GM18519 (cell line): ENCODE data around the gene JPT2.
"Not testable (repeated sequence)": the region's sequence is repeated elsewhere in the genome, so short reads cannot be mapped to it uniquely, and the experiment has no call there.

Experiments used
- ATAC-seq: cut with Tn5 transposase; IDR thresholded peaks from one replicate; pipeline ENCODE4 v1.9.1; 2021; ENCODE audit warnings: mild to moderate bottlenecking, moderate library complexity; ENCODE audit not compliant: unreplicated experiment, low FRiP score

Gene JPT2

DNA sequence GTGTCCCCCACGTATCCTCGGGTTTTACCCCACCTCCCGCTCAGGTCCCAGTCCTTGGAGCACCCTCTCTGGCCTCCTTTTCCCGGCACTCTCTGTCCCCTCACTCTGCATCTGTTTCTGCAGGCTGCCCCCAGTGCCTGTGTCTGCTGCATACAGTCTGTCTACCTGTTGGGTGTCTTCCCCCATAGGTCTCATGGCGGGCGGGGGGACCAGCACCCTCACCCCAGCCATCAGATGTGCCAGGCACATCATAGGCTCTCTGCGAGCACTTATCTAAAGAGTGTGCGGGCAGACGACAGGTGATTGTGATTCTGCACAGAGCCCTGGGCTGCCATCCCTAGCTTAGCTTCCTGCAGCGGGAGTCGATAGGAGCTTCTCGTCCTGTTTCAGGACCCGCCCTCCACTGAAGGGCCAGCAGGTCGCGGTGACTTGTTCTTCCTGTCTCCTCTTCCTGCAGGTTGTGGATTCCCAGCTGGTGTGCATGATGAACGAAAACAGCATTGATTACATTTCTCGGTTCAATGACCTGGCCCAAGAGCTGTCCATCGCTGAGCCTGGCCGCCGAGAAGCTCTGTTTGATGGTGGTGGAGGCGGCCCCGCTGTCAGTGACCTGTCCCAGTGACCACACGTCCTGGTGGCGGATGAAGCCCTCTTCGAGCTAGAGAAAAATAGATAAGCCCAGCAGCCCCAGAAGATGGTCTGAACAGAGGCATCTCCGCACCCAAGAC lies 4.5 kb upstream of the JPT2 start:
- no peak for ATAC-seq

GRCh38 chr16:1674306-1674705 lies 3.8 kb upstream of the JPT2 start:
- no peak for ATAC-seq

- no peak for ATAC-seq
Observed at GRCh38 chr16:1674751-1675664, 3.1 kb upstream of the JPT2 start.

DNA sequence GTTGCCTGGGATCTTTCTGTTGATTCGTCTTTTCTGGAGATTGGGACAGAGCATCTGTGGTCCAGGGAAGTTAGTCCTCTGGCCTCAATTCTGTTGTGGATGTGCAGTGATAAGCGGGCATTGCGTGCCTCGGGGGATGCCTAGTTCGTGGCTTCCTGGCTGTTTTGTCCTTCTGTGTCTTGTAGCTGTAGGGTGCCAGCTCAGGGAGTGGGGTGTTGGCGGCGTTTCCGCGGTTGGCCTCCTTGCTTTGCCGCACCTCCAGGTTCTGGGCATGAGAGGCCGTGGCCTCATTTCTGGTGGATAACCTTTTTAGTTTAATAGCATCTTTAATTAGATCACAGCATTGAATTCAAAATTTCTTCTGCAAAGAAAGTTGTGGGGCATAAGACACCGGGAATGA lies 1.4 kb upstream of the JPT2 start:
- no peak for ATAC-seq

GRCh38 chr16:1677339-1677738 lies 740 bp upstream of the JPT2 start:
- no peak for ATAC-seq

DNA sequence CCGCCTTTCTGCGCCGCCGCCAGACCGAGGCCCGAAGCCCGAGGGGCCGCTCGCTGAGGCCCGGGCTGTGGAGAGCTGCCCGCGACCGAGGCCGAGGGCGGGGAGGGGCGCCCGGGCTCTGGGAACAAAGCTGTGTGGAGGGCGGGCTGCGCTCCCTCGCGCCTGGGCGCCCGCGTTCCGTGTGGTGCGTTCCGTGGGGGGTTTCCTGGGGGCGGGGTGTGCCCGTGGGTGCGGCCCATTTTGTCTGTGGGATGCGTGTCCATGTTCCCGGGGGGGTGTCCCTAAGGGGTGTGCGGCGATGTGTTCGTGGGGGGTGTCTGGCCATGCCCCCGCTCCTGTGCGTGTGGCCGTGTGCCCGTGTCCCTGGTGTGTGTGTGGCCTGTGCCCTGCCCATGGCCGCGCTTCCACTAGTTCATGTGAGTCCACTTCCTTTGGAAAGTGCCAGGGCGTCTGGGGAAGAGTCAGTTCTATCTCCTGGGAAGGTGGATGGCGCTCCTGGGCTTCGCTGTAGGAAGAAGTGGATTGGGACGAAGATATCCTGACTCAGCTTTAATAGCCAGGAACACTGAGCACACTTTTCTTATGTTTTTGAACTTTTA lies 520 bp downstream of the JPT2 start:
- no peak for ATAC-seq

- no peak for ATAC-seq
Observed at GRCh38 chr16:1680361-1680760, 2.3 kb downstream of the JPT2 start.

DNA sequence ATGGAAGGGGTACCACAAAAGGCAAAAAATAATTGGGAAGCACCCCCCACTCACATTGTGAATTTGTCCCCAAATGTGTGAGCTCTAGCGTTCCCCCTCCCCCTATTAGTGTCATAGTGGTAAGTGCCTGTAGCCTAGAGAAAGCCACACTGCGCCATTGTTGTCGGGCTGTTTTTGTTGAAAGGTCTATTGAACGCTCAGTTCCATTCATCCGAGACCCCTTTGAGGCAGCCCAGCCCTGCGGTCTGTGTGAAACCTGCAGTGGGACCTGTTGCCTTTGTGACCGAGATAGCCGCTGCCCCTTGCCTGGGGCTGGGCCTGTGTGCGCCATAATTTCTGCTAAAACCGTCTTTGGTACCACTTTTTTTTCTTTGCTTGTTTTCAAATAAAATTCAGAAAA lies 3.0 kb downstream of the JPT2 start:
- no peak for ATAC-seq

- ATAC-seq, result no peak
Observed at GRCh38 chr16:1687427-1688316, 9.6 kb downstream of the JPT2 start.

DNA sequence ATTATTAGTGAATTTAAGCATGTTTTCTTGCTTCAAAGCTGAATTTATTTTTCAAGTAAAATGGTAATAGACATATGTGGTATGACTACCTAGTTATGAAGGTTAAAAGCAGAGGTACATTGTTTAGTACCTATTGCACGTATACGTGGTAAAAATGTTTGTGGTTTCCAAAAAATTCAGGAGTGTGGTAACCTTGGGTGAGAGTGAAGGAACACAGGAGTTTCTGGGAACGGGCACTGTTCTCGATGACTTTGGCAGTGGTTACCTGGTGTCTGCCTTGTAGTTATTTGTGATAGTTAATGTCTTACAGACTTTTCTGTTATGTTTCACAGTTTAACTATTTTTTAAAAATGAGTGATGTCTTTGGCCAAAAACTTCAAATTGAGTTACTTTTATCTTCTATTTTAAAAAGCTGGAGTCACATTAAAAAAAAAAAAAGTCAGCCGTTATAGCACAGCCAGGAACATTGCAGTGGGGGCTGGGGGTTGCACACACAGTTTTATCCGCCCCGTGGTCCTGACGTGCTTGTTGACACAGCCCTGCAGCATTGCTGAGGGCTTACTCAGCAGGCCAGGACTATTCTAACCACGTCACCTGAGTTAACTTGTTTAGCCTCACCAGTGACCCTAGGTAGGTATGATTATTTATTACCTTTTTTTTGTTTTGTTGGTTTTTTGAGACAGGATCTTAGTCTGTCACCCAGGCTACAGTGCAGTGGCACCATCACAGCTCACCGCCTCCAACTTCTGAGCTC lies 10.9 kb downstream of the JPT2 start:
- no peak for ATAC-seq

GRCh38 chr16:1689853-1690252 lies 11.8 kb downstream of the JPT2 start:
- no peak for ATAC-seq

DNA sequence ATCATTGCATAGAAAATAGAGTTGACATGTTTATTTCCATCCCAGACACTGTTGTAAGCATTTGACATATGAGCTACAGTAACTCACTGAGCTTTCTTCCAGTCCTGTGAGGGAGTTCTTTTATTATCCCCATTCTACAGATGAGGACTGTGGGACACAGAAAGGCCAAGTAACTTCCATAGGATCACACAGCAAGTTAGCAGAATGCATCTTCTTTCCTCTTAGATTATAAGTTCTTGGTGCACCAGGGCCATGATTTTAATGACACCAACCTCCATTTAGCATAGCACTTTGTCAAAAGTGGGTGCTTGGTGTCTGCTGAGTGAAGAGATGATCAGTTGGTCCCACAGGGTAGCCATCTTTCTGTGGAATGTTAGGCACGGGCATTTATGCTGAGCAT lies 12.7 kb downstream of the JPT2 start:
- ATAC-seq, result no peak

- no peak for ATAC-seq
Observed at GRCh38 chr16:1691276-1691675, 13.2 kb downstream of the JPT2 start.

- ATAC-seq, result no peak
Observed at GRCh38 chr16:1691956-1692355, 13.9 kb downstream of the JPT2 start.

DNA sequence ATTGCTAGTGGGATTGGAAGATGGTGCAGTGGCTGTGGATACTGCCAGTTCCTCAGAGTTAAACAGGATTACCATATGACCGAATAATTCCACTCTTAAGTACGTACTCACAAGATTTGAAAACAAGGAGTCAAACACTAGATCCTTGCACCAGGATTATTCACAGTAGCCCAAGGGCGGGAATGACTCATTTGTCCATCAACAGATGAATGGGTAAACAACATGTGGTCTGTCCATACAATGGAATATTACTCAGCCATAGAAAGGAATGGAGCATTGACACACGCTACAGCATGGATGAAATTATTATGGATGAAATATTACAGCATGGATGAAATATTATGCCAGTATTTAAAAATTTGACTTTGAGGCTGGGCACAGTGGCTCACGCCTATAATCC lies 18.8 kb downstream of the JPT2 start:
- no peak for ATAC-seq

DNA sequence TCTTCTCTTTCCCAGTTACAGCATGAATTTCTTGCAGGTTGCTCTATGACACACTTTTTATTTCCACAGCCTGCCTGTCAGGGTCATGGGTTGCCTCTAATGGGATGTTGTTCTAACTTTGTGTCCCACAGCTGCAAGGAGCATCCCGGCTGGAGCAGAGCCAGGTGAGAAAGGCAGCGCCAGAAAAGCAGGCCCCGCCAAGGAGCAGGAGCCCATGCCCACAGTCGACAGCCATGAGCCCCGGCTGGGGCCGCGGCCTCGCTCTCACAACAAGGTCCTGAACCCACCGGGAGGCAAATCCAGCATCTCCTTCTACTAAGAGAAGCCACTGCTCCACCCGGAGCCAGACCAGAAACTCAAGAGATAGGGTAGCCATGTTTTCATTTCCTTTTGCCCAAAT lies 20.6 kb downstream of the JPT2 start:
- no peak for ATAC-seq

DNA sequence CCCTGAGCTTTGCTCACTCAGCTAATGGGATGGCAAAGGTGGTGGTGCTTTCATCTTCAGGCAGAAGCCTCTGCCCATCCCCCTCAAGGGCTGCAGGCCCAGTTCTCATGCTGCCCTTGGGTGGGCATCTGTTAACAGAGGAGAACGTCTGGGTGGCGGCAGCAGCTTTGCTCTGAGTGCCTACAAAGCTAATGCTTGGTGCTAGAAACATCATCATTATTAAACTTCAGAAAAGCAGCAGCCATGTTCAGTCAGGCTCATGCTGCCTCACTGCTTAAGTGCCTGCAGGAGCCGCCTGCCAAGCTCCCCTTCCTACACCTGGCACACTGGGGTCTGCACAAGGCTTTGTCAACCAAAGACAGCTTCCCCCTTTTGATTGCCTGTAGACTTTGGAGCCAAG lies 22.2 kb downstream of the JPT2 start:
- no peak for ATAC-seq

- ATAC-seq, result no peak
Observed at GRCh38 chr16:1701216-1701878, 23.3 kb downstream of the JPT2 start.

DNA sequence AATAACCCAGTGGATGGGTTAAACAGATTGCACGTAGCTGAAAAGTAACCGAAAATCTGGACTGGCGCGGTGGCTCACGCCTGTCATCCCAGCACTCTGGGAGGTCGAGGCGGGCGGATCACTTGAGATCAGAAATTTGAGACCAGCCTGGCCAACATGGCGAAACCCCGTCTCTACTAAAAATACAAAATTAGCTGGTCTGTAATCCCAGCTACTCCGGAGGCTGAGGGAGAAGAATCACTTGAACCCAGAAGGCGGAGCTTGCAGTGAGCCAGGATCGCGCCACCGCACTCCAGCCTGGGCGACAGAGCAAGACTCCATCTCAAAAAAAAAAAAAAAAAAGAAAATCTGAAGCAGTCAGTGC lies 27.2 kb downstream of the JPT2 start:
- ATAC-seq, result not testable (repeated sequence)
